HCT116 (cell line): Measurements from ENCODE around the gene ORC3. TPM values are rescaled to one million over a fixed set of nuclear protein-coding genes. Genes with fewer than 3 reads are reported as not detected.

ENCODE experiments used
- ATAC-seq: fragments of 200-7000 bp; cut with Tn5 transposase; 2 replicates; pipeline ENCODE4 v1.9.1; 2020; ENCODE audit warnings: mild to moderate bottlenecking, moderate library complexity
- BruUV-seq: library from RNA; stranded (reverse); fragments of 400-500 nt; replicated peaks from 2 replicates; lab custom pipeline; 2021; lab: Mats Ljungman, UMichigan
- CTCF ChIA-PET: fragments of 300-600 bp; sonication (Branson Sonifier 250); formaldehyde crosslinking; loops from one replicate; lab custom pipeline; 2021; ENCODE audit warnings: antibody characterized with exemption; lab: Charles Lee
- POLR2A ChIA-PET: fragments of 300-600, 350-600 bp; sonication (Branson Sonifier 250); formaldehyde crosslinking; loops from one replicate; lab custom pipeline; 2021; ENCODE audit warnings: antibody characterized with exemption; lab: Charles Lee
- RAD21 ChIA-PET, 2 experiments: fragments of 300-600 bp; sonication (Branson Sonifier 250); formaldehyde crosslinking; loops; one replicate each; lab custom pipeline; 2023; ENCODE audit warnings: low total read pairs in 2 of 2; ENCODE audit not compliant: uncharacterized antibody in 2 of 2, unreplicated experiment in 2 of 2, low non-redundant PET in 1 of 2; lab: Charles Lee
- DNase-seq: peaks from one replicate; pipeline ENCODE4 v3.0.0-alpha.2; 2010; ENCODE audit warnings: low read depth, low spot score
- H2AFZ ChIP-seq: fragments of 200-600 bp; shearing (Covaris generic), sonication (generic); 2 replicates; pipeline ENCODE4 v1.6.1; 2017; ENCODE audit warnings: low read depth, mixed run types, mixed read lengths, antibody characterized with exemption, low read length; ENCODE audit not compliant: poor library complexity, severe bottlenecking
- H3K27ac ChIP-seq: 2 replicates; pipeline ENCODE4 v1.5.1; 2012; ENCODE audit warnings: low read depth, low read length
- H3K27me3 ChIP-seq: fragments of 200-600 bp; sonication (generic); 2 replicates; pipeline ENCODE4 v1.6.1; 2016; ENCODE audit warnings: mixed run types, low read length, mixed read lengths; ENCODE audit not compliant: insufficient read depth
- H3K36me3 ChIP-seq, 2 experiments: fragments of 200-500 bp in 1 of 2; fragments of 200-600 bp in 1 of 2; sonication (Bioruptor generic) in 1 of 2; sonication (generic) in 1 of 2; 2 replicates each; pipeline versions ENCODE4 v1.5.1 to v1.6.1; 2014 to 2016; ENCODE audit warnings: low read length in 2 of 2, inconsistent platforms in 1 of 2, mixed read lengths in 1 of 2, mixed run types in 1 of 2; ENCODE audit not compliant: insufficient read depth in 2 of 2, control insufficient read depth in 1 of 2
- H3K4me1 ChIP-seq, 2 experiments: fragments of 200-600 bp in 1 of 2; sonication (generic) in 1 of 2; 2 replicates each; pipeline versions ENCODE4 v1.5.1 to v1.6.1; 2012 to 2017; ENCODE audit warnings: low read length in 2 of 2, inconsistent platforms in 1 of 2, mild to moderate bottlenecking in 1 of 2, mixed read lengths in 1 of 2, mixed run types in 1 of 2, moderate library complexity in 1 of 2; ENCODE audit not compliant: insufficient read depth in 2 of 2, control insufficient read depth in 1 of 2
- H3K4me2 ChIP-seq: fragments of 200-600 bp; sonication (generic); 2 replicates; pipeline ENCODE4 v1.6.1; 2017; ENCODE audit warnings: mixed run types, low read length, mixed read lengths
- H3K4me3 ChIP-seq, 2 experiments: fragments of 200-600 bp in 1 of 2; sonication (generic) in 1 of 2; replicated peaks in 1 of 2; 2 replicates each; pipeline ENCODE4 v1.5.1; 2011 to 2016; ENCODE audit warnings: low read length in 2 of 2, control low read depth in 1 of 2, low read depth in 1 of 2, mild to moderate bottlenecking in 1 of 2, mixed read lengths in 1 of 2, mixed run types in 1 of 2
- H3K79me2 ChIP-seq: fragments of 200-600 bp; sonication (generic); 2 replicates; pipeline ENCODE4 v1.6.1; 2017; ENCODE audit warnings: mild to moderate bottlenecking, mixed run types, low read length, moderate library complexity, mixed read lengths; ENCODE audit not compliant: insufficient read depth
- H3K9ac ChIP-seq: fragments of 200-600 bp; sonication (generic); 2 replicates; pipeline ENCODE4 v1.6.1; 2016; ENCODE audit warnings: low read length, mixed read lengths
- H3K9me2 ChIP-seq: fragments of 200-600 bp; sonication (generic), shearing (Covaris generic); 2 replicates; pipeline ENCODE4 v1.6.1; 2017; ENCODE audit warnings: mixed run types, mild to moderate bottlenecking, moderate library complexity; ENCODE audit not compliant: insufficient read depth
- H3K9me3 ChIP-seq, 2 experiments: fragments of 200-500 bp in 1 of 2; fragments of 200-600 bp in 1 of 2; sonication (Bioruptor generic) in 1 of 2; sonication (generic) in 1 of 2; 2 replicates each; pipeline ENCODE4 v1.6.1; 2014 to 2017; ENCODE audit warnings: low read length in 2 of 2, mixed read lengths in 2 of 2, inconsistent platforms in 1 of 2, low read depth in 1 of 2, mild to moderate bottlenecking in 1 of 2, mixed run types in 1 of 2, moderate library complexity in 1 of 2; ENCODE audit not compliant: control insufficient read depth in 1 of 2, insufficient read depth in 1 of 2
- H4K20me1 ChIP-seq: fragments of 200-600 bp; sonication (generic), shearing (Covaris generic); 2 replicates; pipeline ENCODE4 v1.6.1; 2017; ENCODE audit warnings: mixed run types, mild to moderate bottlenecking, moderate library complexity; ENCODE audit not compliant: insufficient read depth
- ATF3 ChIP-seq: IDR thresholded peaks from 2 replicates; pipeline ENCODE4 v1.6.1; 2012
- CBX3 ChIP-seq: IDR thresholded peaks from 2 replicates; pipeline ENCODE4 v1.6.1; 2012; ENCODE audit warnings: low read depth
- CEBPB ChIP-seq: IDR thresholded peaks from 2 replicates; pipeline ENCODE4 v1.6.1; 2012; ENCODE audit warnings: low read depth
- ELF1 ChIP-seq: IDR thresholded peaks from 2 replicates; pipeline ENCODE4 v1.6.1; 2012; ENCODE audit warnings: low read depth, borderline replicate concordance
- EZH2 ChIP-seq: fragments of 200-600 bp; sonication (generic); IDR thresholded peaks from 2 replicates; pipeline ENCODE4 v1.6.1; 2017; ENCODE audit warnings: antibody characterized with exemption, mixed run types
- EZH2phosphoT487 ChIP-seq: fragments of 200-600 bp; IDR thresholded peaks from 2 replicates; pipeline ENCODE4 v1.6.1; 2018; ENCODE audit warnings: antibody characterized with exemption, borderline replicate concordance
- JUND ChIP-seq: IDR thresholded peaks from 2 replicates; pipeline ENCODE4 v1.6.1; 2012
- MAX ChIP-seq: IDR thresholded peaks from 2 replicates; pipeline ENCODE4 v1.6.1; 2012
- POLR2AphosphoS5 ChIP-seq: IDR thresholded peaks from 2 replicates; pipeline ENCODE4 v1.6.1; 2011; ENCODE audit warnings: mild to moderate bottlenecking, low read depth, low read length, moderate library complexity
- SP1 ChIP-seq: IDR thresholded peaks from 2 replicates; pipeline ENCODE4 v1.6.1; 2012; ENCODE audit warnings: low read depth
- SRF ChIP-seq: IDR thresholded peaks from 2 replicates; pipeline ENCODE4 v1.6.1; 2012; ENCODE audit warnings: low read depth
- TCF7L2 ChIP-seq: IDR thresholded peaks from 2 replicates; pipeline ENCODE4 v1.7.0; 2011; ENCODE audit warnings: borderline replicate concordance, inconsistent platforms; ENCODE audit not compliant: insufficient read depth, insufficient read length; ENCODE audit errors: extremely low read depth
- YY1 ChIP-seq: IDR thresholded peaks from 2 replicates; pipeline ENCODE4 v1.6.1; 2011; ENCODE audit warnings: low read length, low read depth, moderate library complexity, mild to moderate bottlenecking; ENCODE audit not compliant: insufficient replicate concordance; ENCODE audit errors: extremely low read depth
- ZFX ChIP-seq: fragments of 450-650 bp; IDR thresholded peaks from 2 replicates; pipeline ENCODE4 v1.6.1; 2017
- intact Hi-C: fragments of 100-400 bp; cut with micrococcal nuclease; formaldehyde crosslinking; loops from 2 replicates; pipeline ENCODE4 v1.10.0; 2022
- total RNA-seq: library from RNA; stranded (reverse); gene quantifications from one replicate; pipeline ENCODE4 v1.2.1, GENCODE V29; 2021; ENCODE audit not compliant: unreplicated experiment

ORC3 gene
- total RNA-seq, 1 experiment from 2014 or later = 34.2 TPM

- ChIA-PET RAD21 (no interaction called here), POLR2A (no interaction called here), CTCF (no interaction called here)
- intact Hi-C loops = no loop called here
- Histone ChIP-seq H3K27ac (no peak overlapping the region), H2AFZ (no peak overlapping the region), H3K4me1 (no peaks in the 10 kb centered on the region), H3K9ac (no peak overlapping the region), H3K9me2 (no peaks in the 10 kb centered on the region), H4K20me1 (no peaks in the 10 kb centered on the region), H3K27me3 (no peaks in the 10 kb centered on the region), H3K4me3 (no peak overlapping the region), H3K36me3 (peaks cover 12 to 21% of the 10 kb centered on the region in 2 experiments), H3K9me3 (no peaks in the 10 kb centered on the region), H3K79me2 (peaks cover 31% of the 10 kb centered on the region), H3K4me2 (no peak overlapping the region)
- ATAC-seq = no peak
- DNase-seq = no peak
- BruUV-seq = no TSS peak
- no peak for TF ChIP-seq ELF1
- no peak for TF ChIP-seq EZH2
- TF ChIP-seq YY1 = no peak
- TF ChIP-seq CEBPB = no peak
- TF ChIP-seq ZFX = no peak
- no peak for TF ChIP-seq CBX3
- no peak for TF ChIP-seq ATF3
- TF ChIP-seq POLR2AphosphoS5 = no peak
- TF ChIP-seq MAX = no peak
- no peak for TF ChIP-seq SP1
- no peak for TF ChIP-seq SRF
- TF ChIP-seq JUND = no peak
- TF ChIP-seq TCF7L2 = no peak
- no peak for TF ChIP-seq EZH2phosphoT487
- TF ChIP-seq, all 23 proteins: peak for 0
Observed at GRCh38 chr6:87674290-87674689, 84.4 kb downstream of the ORC3 start.
